NCI-H446 treated with DMSO at 0.1 percent for 48 hours (cell line): ENCODE data around the gene MLXIP.
"Not testable (repeated sequence)": the region's sequence is repeated elsewhere in the genome, so short reads cannot be mapped to it uniquely, and the experiment has no call there.

Source experiments
- DNase-seq: peaks from one replicate; lab custom pipeline; 2025; lab: John Stamatoyannopoulos, UW

The MLXIP gene, protein sequence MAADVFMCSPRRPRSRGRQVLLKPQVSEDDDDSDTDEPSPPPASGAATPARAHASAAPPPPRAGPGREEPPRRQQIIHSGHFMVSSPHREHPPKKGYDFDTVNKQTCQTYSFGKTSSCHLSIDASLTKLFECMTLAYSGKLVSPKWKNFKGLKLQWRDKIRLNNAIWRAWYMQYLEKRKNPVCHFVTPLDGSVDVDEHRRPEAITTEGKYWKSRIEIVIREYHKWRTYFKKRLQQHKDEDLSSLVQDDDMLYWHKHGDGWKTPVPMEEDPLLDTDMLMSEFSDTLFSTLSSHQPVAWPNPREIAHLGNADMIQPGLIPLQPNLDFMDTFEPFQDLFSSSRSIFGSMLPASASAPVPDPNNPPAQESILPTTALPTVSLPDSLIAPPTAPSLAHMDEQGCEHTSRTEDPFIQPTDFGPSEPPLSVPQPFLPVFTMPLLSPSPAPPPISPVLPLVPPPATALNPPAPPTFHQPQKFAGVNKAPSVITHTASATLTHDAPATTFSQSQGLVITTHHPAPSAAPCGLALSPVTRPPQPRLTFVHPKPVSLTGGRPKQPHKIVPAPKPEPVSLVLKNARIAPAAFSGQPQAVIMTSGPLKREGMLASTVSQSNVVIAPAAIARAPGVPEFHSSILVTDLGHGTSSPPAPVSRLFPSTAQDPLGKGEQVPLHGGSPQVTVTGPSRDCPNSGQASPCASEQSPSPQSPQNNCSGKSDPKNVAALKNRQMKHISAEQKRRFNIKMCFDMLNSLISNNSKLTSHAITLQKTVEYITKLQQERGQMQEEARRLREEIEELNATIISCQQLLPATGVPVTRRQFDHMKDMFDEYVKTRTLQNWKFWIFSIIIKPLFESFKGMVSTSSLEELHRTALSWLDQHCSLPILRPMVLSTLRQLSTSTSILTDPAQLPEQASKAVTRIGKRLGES

GRCh38 chr12:122078141-122079032 lies at the start of gene MLXIP:
Gene MLXIP (plus strand): TSS chr12:122078756. CDS start chr12:122078854, 98 bp downstream.
- peak; percentile 78 for DNase-seq

- DNase-seq, result no peak
Measured at GRCh38 chr12:122028905-122029560, 49.5 kb upstream of the MLXIP start.

DNA sequence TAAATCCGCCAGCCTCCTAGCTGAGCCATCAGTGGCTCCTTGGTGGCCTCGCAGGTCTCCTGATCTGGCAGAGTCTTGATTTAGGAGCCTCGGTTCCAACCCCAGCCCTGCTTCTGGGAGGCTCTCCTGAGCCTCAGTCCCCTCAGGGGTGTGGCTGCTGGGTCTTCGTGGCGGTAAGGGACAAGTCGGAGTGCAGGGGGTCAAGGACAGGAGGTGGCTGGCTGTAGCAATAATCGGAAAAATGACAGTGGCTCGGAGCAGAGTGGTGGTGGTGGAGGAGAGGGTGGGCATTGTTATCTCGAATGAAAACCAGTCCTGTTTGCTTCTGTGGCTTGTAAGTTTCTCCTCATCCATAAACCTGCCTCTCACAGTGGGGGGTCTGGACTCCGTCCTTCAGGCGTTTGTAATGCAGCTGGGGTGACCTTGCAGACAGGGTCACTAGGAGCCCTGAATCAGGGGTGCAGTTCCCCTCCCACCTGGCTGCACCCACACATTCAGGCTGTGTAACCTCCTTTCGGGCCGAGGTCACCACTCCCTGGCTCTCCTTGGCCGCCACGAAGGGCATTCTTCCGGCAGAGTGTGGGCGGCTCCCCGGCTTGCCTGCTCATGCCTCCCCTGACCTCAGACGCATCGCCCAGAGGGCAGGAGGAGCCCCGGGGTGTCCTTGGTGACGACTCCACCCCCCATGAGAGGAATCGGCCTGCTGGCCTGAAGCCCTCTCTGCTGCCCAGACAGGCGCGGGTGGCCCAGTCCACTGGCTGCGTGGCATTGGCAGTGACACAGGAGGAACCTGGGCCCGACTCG lies 48.7 kb upstream of the MLXIP start:
- no peak for DNase-seq

DNA sequence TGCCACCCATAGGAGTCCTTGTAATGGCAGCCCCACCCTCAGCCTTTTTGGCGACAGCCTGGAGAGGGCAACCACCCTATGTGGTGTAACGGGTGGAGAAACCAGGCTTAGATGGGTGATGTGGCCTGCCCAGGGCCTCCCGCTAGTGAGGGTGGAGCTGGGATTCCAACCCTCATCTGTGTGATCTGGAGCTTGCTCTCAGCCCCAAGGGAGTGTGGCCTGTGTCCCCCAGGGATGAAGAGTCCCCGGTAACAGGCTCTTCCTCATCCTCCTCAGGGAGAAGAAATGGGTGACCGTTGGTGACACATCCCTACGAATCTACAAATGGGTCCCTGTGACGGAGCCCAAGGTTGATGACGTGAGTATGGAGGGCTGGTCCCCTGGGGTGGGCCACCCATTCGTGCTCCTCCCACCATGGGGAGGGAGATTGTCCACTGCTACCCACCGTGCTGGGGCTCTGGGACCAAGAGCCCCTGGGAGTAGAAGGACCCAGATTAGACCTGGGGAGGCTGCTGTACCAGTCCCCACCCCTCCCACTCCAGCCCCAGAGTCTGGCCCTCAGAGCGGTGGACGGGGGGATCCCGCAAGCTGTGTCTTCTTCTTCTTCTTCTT lies 48.0 kb upstream of the MLXIP start:
- no peak for DNase-seq

GRCh38 chr12:122031342-122032216 lies 47.0 kb upstream of the MLXIP start:
- DNase-seq, result no peak

- no peak for DNase-seq
Measured at GRCh38 chr12:122032580-122032979, 46.0 kb upstream of the MLXIP start.

DNA sequence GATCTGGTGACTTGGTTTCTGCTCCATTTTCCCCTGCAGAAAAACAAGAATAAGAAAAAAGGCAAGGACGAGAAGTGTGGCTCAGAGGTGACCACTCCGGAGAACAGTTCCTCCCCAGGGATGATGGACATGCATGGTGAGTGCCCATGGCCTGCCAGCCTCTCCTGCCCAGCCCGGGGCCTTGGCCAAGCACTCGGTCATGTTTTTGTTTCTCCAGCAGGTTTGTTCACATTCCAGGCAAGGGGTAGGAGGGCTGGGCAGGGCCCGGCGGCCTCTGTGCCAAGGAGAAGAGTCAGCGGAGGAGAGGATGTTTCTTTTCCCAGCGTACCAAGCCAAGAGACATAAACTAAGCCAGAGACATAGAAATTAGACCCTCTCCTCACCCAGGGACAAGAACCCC lies 43.3 kb upstream of the MLXIP start:
- DNase-seq, result no peak

- DNase-seq, result no peak
Measured at GRCh38 chr12:122036153-122036552, 42.4 kb upstream of the MLXIP start.

- no peak for DNase-seq
Measured at GRCh38 chr12:122040579-122041386, 37.8 kb upstream of the MLXIP start.

- DNase-seq, result not testable (repeated sequence)
Measured at GRCh38 chr12:122041458-122041857, 37.1 kb upstream of the MLXIP start.

DNA sequence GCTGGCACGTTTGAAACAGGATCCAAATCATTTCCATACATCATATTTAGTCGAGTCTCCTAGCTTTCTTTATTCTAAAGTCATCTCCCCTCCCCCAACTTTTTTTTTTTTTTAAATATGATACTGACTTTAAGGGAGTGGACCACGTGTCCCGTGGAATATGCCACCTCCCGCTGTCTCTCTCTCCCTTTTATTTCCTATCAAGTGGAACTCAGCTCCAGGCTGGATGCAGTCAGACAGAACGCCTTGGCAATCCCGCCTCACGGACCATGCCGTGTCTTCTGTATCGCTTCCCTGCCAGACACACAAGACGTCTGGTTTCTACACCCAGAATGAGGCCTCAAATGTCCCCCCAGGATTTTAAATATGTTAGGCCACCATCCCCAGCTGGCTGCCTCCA lies 35.6 kb upstream of the MLXIP start:
- no peak for DNase-seq

DNA sequence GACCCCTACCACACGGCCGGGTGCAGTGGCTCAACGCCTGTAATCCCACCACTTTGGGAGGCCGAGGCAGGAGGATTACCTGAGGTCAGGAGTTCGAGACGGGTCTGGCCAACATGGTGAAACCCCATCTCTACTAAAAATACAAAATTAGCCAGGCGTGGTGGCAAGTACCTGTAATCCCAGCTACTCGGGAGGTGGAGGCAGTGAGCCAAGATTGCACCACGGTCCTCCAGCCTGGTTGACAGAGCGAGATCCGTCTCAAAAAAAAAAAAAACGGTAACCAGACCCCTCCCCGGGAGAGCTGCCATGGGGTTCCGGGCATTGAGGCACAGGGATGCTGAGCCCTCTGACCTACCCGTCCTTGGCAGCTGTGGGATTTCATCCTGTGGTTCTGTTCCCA lies 35.1 kb upstream of the MLXIP start:
- DNase-seq, result no peak

GRCh38 chr12:122045262-122045661 lies 33.3 kb upstream of the MLXIP start:
- no peak for DNase-seq

- no peak for DNase-seq
Measured at GRCh38 chr12:122046145-122046544, 32.4 kb upstream of the MLXIP start.

DNA sequence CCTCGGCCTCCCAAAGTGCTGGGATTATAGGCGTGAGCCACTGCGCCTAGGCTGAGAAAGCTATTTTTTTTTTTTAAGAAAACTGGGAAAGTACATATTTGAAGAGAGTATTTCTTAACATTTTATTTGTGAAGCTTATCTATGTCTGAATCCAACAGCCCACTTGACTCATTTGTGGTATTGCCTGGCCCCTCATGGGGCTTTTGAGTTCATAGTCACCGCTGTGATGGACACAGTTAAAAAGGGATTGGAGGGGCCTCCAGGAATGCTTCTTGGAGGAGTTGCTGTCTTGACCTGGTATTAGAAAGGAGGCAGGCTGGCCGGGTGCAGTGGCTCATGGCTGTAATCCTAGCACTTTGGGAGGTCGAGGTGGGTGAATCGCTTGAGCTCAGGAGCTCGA lies 30.4 kb upstream of the MLXIP start:
- no peak for DNase-seq

DNA sequence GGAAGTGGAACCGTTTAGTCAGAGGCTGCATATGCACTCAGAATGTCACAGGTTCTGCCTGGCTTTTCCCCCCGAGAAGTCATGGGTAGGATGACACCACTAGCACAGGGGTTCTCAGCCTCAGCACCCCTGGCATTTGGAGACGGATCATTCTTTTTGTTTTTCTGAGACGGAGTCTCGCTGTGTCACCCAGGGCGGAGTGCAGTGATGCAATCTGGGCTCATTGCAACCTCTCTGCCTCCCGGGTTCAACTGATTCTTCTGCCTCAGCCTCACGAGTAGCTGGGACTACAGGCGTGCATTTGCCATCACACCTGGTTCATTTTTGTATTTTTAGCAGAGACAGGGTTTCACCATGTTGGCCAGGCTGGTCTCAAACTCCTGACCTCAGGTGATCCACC lies 28.7 kb upstream of the MLXIP start:
- DNase-seq, result no peak

GRCh38 chr12:122050706-122051105 lies 27.9 kb upstream of the MLXIP start:
- DNase-seq, result no peak

- no peak for DNase-seq
Measured at GRCh38 chr12:122051231-122051876, 27.2 kb upstream of the MLXIP start.
